Measurements from ENCODE around the gene SLPI.

The SLPI gene

GRCh38 chr20:45254383-45255262 lies at the start of gene SLPI:
Gene SLPI (minus strand): TSS chr20:45254564. CDS start chr20:45254543, 21 bp downstream.
- no peak for DNase-seq

GRCh38 chr20:45303586-45304463 lies 49.5 kb upstream of the SLPI start:
- DNase-seq, result no peak

GRCh38 chr20:45301824-45302271 lies 47.5 kb upstream of the SLPI start:
- no peak for DNase-seq

- DNase-seq, result no peak
Measured at GRCh38 chr20:45300961-45301360, 46.6 kb upstream of the SLPI start.

- no peak for DNase-seq
Measured at GRCh38 chr20:45299786-45300185, 45.4 kb upstream of the SLPI start.

GRCh38 chr20:45297786-45298497 lies 43.6 kb upstream of the SLPI start:
- no peak for DNase-seq

GRCh38 chr20:45294659-45295058 lies 40.3 kb upstream of the SLPI start:
- no peak for DNase-seq

GRCh38 chr20:45294003-45294368 lies 39.6 kb upstream of the SLPI start:
- no peak for DNase-seq

GRCh38 chr20:45293041-45294002 lies 39.0 kb upstream of the SLPI start:
- DNase-seq, result peak; percentile 96

- DNase-seq, result no peak
Measured at GRCh38 chr20:45292343-45292742, 38.0 kb upstream of the SLPI start.

GRCh38 chr20:45291526-45291925 lies 37.2 kb upstream of the SLPI start:
- no peak for DNase-seq

- DNase-seq, result peak; percentile 85
Measured at GRCh38 chr20:45290677-45291355, 36.5 kb upstream of the SLPI start.

GRCh38 chr20:45289942-45290676 lies 35.7 kb upstream of the SLPI start:
- DNase-seq, result peak; percentile 42

- no peak for DNase-seq
Measured at GRCh38 chr20:45288860-45289259, 34.5 kb upstream of the SLPI start.

GRCh38 chr20:45288376-45288775 lies 34.0 kb upstream of the SLPI start:
- peak; percentile 43 for DNase-seq

- no peak for DNase-seq
Measured at GRCh38 chr20:45283551-45284057, 29.2 kb upstream of the SLPI start.

GRCh38 chr20:45282700-45283550 lies 28.6 kb upstream of the SLPI start:
- no peak for DNase-seq

GRCh38 chr20:45279992-45280391 lies 25.6 kb upstream of the SLPI start:
- no peak for DNase-seq

- DNase-seq, result no peak
Measured at GRCh38 chr20:45275338-45275737, 21.0 kb upstream of the SLPI start.

Measured in activated CD8-positive, alpha-beta memory T cell treated with anti-CD3 and anti-CD28 coated beads for 24 hours (primary cell).